Cardiac septum (tissue), 1 donor: ENCODE measurements around the gene PRRC2B. TPM values are rescaled to one million over a fixed set of nuclear protein-coding genes. Genes with fewer than 3 reads are reported as not detected.

Source experiments
- DNase-seq: peaks from one replicate; pipeline ENCODE4 v3.0.0-alpha.2; 2020; ENCODE audit warnings: low spot score
- intact Hi-C: fragments of 100-400 bp; cut with DNase I; formaldehyde crosslinking; loops from one replicate; pipeline ENCODE4 v1.14.0; 2022
- total RNA-seq: library from RNA; stranded (reverse); fragmentation: NEBNext Ultra II Directional; extraction: Animal tissue kit (Norgen Biotek cat#: 25700); gene quantifications from one replicate; pipeline ENCODE4 v1.2.1, GENCODE V29; 2021
- donor health status: DM: no; HTN: no; CAD: no.

PRRC2B gene
- total RNA-seq, 1 donor from 2014 or later: 151 TPM

GRCh38 chr9:131404987-131405386, 11.1 kb downstream of the PRRC2B start:
- intact Hi-C loops: no loop called here
- DNase-seq: no peak

DNA sequence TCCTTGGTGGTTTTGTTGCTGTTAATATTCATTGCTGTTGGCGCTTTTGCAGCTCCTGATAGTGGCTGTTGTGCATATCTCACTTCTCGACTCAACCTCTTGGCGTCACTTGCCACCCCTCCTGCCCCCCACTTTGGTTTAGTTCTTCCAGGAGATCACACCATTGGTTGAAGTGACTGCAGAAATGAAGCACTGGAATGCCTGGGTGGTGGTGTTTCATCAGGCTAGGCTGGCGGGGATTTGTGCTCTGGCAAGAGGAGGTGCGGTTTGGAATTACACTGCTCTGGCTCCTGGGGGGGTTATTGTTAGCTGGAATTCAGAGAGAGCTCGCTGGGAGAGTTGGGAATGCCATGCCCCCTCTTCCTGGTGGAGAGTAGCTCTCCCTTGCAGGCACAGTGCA, 11.5 kb downstream of the PRRC2B start:
- DNase-seq: no peak
- intact Hi-C loops: no loop called here

DNA sequence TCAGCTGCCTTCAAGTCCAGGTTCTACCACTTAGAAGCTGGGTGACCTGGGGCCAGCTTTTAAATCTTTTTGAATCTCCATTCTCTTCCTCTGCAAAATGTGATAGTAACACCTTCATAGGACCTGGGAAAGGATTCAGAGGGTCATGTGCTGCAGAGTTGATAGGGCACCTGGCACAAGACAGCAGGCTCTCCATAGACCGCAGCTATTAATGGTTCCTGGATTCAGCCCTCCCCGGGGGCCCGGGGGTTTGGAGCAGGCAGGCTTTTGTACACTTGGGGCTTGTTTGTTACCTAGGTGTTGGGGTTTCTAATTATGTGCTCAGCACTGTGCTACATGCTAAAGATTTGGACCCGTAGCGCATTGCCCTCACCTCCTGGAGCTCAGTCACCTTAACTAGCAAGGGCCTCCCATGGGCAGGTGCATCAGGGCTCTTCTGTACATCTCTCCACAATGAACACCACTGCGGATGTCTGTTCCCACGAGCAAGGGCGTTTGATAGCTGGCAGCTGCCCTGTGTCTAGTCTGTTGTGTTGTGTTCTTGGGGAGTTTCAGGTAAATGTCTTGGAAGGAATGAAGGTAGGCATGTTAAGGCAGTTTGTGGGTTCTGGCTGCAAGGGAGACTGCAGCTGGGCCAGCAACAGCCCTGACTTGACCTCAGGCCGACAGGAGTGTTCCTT, 12.1 kb downstream of the PRRC2B start:
- DNase-seq: no peak
- intact Hi-C loops: no loop called here

DNA sequence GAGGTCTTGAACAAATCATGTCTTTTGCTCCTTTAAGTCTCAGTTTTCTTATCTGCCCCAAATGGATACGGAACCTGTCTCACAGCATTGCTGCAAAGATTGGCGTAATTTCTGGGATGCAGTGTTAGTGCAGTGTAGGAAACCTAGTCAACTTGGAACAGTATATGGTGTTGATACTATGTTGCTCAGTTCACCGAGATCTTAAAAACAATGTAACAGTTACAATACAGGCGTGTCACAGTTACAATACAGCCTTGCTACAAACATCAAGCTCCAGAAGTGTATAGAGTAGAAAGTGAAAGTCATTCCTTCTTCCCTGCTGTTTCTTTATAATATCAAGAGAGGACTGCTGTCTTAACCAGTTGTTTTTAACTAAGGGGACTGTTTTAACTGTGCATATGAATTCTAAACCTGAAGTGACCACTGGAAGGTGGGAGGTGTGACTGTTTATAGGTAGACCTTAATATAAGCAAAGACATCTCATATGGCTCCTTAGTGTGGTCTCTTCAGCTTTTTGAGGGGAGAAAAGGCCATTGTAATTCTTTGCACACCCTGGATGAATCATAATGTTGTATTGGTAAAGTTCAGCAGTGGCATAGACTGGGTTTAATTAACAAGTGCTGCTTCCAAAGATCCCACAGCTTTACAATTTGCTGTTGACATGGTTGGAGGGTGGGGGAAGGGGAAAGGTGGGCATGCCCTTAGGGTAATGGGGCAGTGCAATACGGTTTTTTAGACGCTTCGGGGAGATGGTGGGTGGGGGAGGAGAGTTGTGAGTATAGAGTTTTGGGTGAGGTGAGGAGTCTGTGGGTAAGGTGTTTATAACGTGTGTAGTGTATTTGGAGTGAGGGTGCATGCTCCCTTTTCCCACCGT, 12.9 kb downstream of the PRRC2B start:
- intact Hi-C loops: no loop called here
- no peak for DNase-seq

GRCh38 chr9:131407717-131408195, 13.9 kb downstream of the PRRC2B start:
- intact Hi-C loops: no loop called here
- no peak for DNase-seq

DNA sequence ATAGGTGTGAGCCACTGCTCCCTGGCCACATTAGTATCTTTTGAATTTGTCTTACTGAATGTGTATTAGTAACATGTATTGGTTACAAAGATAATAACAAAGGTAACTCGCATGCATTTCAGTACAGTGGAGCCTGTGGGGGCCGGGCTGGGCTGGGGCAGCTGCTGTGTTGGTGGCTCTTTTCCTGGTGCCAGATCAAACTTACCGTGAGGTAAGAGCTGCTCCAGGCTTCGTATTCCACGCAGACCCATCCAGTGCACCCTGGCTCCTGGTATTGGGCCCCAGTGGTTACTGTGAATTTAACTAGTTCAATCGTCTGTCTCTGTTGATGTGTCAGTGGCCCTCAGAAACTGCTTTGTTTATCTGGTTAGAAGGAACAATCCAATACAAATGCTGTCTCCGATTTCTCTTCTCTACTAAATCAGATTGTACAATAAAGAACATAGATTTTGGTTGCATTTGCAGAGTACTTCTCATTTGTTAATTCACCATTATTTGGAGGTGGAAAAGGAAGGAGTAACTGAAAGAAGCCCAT, 15.6 kb downstream of the PRRC2B start:
- intact Hi-C loops: no loop called here
- DNase-seq: no peak

GRCh38 chr9:131410044-131410491, 16.2 kb downstream of the PRRC2B start:
- intact Hi-C loops: no loop called here
- no peak for DNase-seq

DNA sequence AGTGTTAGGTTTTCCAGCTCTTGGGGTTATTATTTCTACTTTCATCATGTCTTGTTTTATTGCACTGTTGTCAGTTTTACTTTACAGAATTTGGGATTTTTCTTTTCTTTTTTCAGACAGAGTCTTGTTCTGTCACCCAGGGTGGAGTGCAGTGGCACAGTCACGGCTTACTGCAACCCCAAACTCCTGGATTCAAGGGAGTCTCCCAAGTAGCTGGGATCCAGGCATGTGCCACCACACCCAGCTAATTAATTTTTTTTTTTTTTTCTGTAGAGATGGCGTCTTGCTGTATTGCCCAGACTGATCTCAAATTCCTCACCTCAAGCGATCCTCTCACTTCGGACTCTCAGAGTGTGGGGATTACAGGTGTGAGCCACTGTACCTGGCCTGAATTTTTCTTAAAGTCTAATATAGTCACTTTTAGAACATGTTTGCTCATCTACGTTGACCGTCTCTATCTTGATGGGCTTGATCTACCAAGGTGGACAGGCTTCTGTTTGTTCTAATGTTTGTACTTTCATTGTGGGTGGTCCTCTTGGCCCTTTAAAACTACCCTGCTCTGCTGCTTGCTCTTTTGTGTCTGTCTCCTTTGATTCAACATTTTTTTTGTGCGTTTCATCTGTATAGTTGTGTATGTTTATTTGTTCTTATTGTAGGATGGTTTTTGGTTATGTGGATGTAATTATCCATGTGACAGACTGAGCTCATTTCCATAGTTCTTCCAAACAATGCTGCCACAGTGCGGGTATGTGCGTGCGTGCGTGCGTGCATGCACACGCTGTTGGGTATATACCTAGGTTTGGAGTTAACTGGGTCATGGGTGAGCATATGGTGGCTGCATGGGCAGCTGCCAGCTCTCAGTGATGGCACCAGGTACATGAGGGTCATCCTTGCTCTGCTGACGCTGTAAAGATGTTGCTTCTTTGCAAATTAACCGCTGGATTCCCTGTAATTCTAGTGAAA, 18.1 kb downstream of the PRRC2B start:
- no peak for DNase-seq
- intact Hi-C loops: no loop called here

DNA sequence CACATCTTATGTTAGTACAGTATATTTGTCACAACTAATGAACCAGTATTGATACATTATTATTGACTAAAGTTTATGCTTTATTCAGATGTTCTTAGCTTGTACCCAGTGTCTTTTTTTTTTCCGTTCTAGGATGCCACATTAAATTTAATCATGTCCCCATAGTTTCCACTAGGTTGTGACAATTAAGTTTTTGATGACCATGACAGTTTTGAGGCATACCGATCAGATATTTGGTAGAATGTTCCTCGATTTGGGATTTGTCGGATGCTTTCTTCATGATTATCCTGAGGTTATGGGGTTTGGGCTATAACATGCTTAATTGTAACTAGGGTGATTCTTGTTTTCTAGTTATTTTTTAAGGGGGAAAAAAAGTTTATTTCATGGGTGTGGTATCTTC, 22.6 kb downstream of the PRRC2B start:
- no peak for DNase-seq
- intact Hi-C loops: no loop called here

- no peak for DNase-seq
- intact Hi-C loops: no loop called here
Observed at GRCh38 chr9:131417264-131418142, 23.6 kb downstream of the PRRC2B start.

GRCh38 chr9:131418143-131419025, 24.5 kb downstream of the PRRC2B start:
- DNase-seq: no peak
- intact Hi-C loops: no loop called here

- intact Hi-C loops: no loop called here
- DNase-seq: no peak
Observed at GRCh38 chr9:131419026-131419614, 25.2 kb downstream of the PRRC2B start.

GRCh38 chr9:131419716-131420115, 25.8 kb downstream of the PRRC2B start:
- DNase-seq: no peak
- intact Hi-C loops: no loop called here

DNA sequence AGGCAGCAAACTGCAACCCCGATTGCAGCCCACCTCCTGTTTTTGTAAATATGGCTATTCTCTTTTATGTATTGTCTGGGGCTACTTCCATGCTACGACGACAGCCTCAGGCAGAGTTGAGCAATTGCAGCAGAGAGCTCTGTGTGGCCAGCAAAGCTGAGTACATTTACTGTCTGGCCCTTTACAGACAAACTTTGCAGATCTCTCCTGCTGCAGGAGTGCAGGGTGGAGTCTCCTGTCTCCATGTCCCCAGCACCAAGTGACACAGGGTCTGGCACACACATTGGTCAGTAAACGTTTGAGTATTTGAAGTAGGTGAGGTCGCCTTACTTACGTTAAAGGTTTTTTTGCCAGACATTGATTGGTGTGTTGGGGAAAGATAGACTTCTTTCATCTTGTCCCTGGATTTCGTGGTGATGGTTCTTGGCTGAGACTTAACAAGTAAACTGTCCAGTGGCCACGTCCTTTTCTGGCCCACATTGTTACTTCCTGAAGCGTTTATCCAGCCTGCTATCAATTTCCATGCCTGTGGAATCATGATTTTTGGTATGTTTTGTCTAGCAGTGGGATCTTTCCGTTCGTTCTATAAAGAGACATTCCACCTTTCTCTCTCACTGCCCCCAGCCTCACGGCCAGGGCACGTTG, 27.2 kb downstream of the PRRC2B start:
- intact Hi-C loops: no loop called here
- no peak for DNase-seq

DNA sequence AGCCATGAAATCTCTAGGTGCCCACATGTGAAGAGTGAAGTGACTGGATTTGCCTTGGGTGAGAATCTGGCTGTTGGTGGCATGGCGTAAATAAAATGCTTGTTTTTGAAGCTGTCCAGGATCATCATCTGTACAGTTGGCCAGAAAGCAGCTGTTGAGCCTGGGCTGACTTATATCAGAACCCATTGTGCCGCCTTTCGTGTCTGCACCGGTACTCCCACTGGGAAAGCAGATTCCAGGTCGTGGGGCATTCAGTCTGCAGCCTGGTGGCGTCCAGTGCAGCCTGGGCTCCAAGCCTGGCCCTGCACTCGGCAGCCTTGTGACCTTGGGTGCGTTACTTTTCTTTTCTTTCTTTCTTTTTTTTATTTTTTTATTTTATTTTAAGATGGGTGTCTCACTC, 27.8 kb downstream of the PRRC2B start:
- no peak for DNase-seq
- intact Hi-C loops: no loop called here

DNA sequence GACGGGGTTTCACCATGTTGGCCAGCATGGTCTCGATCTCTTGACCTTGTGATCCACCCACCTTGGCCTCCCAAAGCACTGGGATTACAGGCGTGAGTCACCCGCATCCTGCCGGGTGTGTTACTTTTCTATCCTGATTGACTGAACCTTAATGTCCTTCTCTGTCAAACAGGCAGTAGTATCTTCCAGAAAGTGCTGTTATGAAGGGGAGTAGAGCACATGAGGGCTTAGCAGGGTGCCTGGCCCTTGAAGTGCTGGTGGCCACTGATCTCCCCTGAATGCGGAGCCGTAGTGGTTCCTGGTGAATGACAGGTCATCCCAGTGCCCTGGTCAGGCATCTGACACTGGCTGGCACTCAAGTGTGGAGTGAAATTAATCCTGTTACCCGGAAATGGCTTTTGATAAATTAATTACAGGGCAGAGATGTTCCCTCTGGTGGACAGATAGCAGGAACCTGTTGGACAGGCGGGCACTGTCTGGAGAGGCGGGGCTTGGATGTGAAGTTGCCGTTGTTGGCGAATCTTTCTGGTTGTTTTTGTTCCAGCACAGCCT, 28.4 kb downstream of the PRRC2B start:
- no peak for DNase-seq
- intact Hi-C loops: no loop called here
